GM12878 (cell line): ENCODE measurements around the gene GIPC3. TPM values are rescaled to one million over a fixed set of nuclear protein-coding genes. Genes with fewer than 3 reads are reported as not detected.
A peak's percentile ranks its signal among the peaks of the same experiment; 100 is the strongest.

ENCODE experiments used
- BCL11A ChIP-seq: IDR thresholded peaks from 2 replicates; pipeline ENCODE4 v1.6.1; 2011; ENCODE audit warnings: low read depth, low read length
- CBX5 ChIP-seq: sonication (generic); IDR thresholded peaks from 2 replicates; pipeline ENCODE4 v1.6.1; 2016; ENCODE audit warnings: low read depth, moderate library complexity, mild to moderate bottlenecking, inconsistent platforms
- CHD4 ChIP-seq: fragments of 200-600 bp; sonication (generic); IDR thresholded peaks from 2 replicates; pipeline ENCODE4 v1.6.1; 2016; ENCODE audit warnings: mild to moderate bottlenecking
- CREB1 ChIP-seq: IDR thresholded peaks from 2 replicates; pipeline ENCODE4 v1.6.1; 2012; ENCODE audit warnings: low read depth, mild to moderate bottlenecking, inconsistent platforms
- CTCF ChIP-seq, 3 experiments: IDR thresholded peaks in 2 of 3; conservative IDR thresholded peaks in 1 of 3; 2 replicates each; pipeline ENCODE4 v1.5.1; 2011; ENCODE audit warnings: low read depth in 3 of 3, low read length in 3 of 3, mild to moderate bottlenecking in 3 of 3, control low read depth in 2 of 3, moderate library complexity in 2 of 3, inconsistent platforms in 1 of 3, mixed read lengths in 1 of 3; ENCODE audit not compliant: control insufficient read depth in 2 of 3, insufficient read depth in 1 of 3; ENCODE audit errors: extremely low read depth in 1 of 3
- CUX1 ChIP-seq: IDR thresholded peaks from 2 replicates; pipeline ENCODE4 v1.6.1; 2012; ENCODE audit warnings: improper control_type of control experiment, low read depth, low read length; ENCODE audit not compliant: insufficient replicate concordance
- EED ChIP-seq: sonication (generic); IDR thresholded peaks from 2 replicates; pipeline ENCODE4 v1.6.1; 2016; ENCODE audit warnings: antibody characterized with exemption, low read depth
- EZH2 ChIP-seq: IDR thresholded peaks from 2 replicates; pipeline ENCODE4 v1.6.1; 2012; ENCODE audit warnings: low read depth, mild to moderate bottlenecking, control low read depth, inconsistent platforms, low read length, borderline replicate concordance; ENCODE audit not compliant: control insufficient read depth
- FOS ChIP-seq: IDR thresholded peaks from 3 replicates; pipeline ENCODE4 v1.6.1; 2011; ENCODE audit warnings: borderline replicate concordance; ENCODE audit not compliant: insufficient read length; ENCODE audit errors: extremely low read depth
- IKZF1 ChIP-seq: fragments of 450-650 bp; conservative IDR thresholded peaks from 2 replicates; pipeline ENCODE4 v1.6.1; 2017; ENCODE audit warnings: antibody characterized with exemption, mild to moderate bottlenecking
- KLF5 ChIP-seq: fragments of 450-650 bp; IDR thresholded peaks from 2 replicates; pipeline ENCODE4 v1.6.1; 2014; ENCODE audit warnings: mild to moderate bottlenecking; ENCODE audit not compliant: partially characterized antibody
- NFXL1 ChIP-seq: fragments of 450-650 bp; IDR thresholded peaks from 2 replicates; pipeline ENCODE4 v1.6.1; 2017; ENCODE audit warnings: antibody characterized with exemption, mild to moderate bottlenecking, borderline replicate concordance
- PML ChIP-seq: IDR thresholded peaks from 2 replicates; pipeline ENCODE4 v1.6.1; 2012; ENCODE audit warnings: low read length, inconsistent platforms
- RUNX3 ChIP-seq: IDR thresholded peaks from 2 replicates; pipeline ENCODE4 v1.6.1; 2012; ENCODE audit warnings: low read length, inconsistent platforms
- SUZ12 ChIP-seq: fragments of 200-600 bp; sonication (generic); IDR thresholded peaks from one replicate; pipeline ENCODE4 v1.6.1; 2018; ENCODE audit warnings: antibody characterized with exemption, mild to moderate bottlenecking; ENCODE audit not compliant: unreplicated experiment
- WRNIP1 ChIP-seq: IDR thresholded peaks from 2 replicates; pipeline ENCODE4 v1.6.1; 2011; ENCODE audit warnings: low read depth, low read length, improper control_type of control experiment, borderline replicate concordance
- ZNF274 ChIP-seq: IDR thresholded peaks from one replicate; pipeline ENCODE4 v1.8.0; 2011; ENCODE audit not compliant: insufficient read length, insufficient read depth
- ZNF592 ChIP-seq: fragments of 450-650 bp; IDR thresholded peaks from 2 replicates; pipeline ENCODE4 v1.6.1; 2017; ENCODE audit warnings: mild to moderate bottlenecking, moderate library complexity
- polyA plus RNA-seq, 11 experiments: library from polyadenylated mRNA; depleted of rRNA in 4 of 11; unstranded in 6 of 11; stranded (reverse) in 5 of 11; fragments of >200 nt; fragmentation: Nextera tagmentation in 4 of 11; fragmentation: Illumina TruSeq in 1 of 11; extraction: Ambion mirVana in 4 of 11; extraction: Trizol in 1 of 11; gene quantifications; 1 replicate in 1 of 11; 2 replicates in 10 of 11; pipeline versions ENCODE4 v1.2.1 to v1.2.3, GENCODE V29; 2011 to 2016; ENCODE audit warnings: inconsistent platforms in 2 of 11, missing spikeins in 2 of 11, low read depth in 1 of 11
- total RNA-seq, 4 experiments: library from RNA; depleted of rRNA in 3 of 4; stranded (reverse); fragments of >200 nt in 3 of 4; fragmentation: Illumina TruSeq in 1 of 4; extraction: Trizol in 1 of 4; gene quantifications; 2 replicates each; pipeline versions ENCODE4 v1.2.1 to v1.2.3, GENCODE V29; 2013 to 2021

Gene GIPC3
- total and polyA plus RNA-seq, 10 of the 15 experiments (the other 5 are each of a cell fraction or from before 2014, with no cell fraction given): not detected

GRCh38 chr19:3626473-3627350 is 41.4 kb downstream of the GIPC3 start, which contains the start of gene CACTIN (continued):
- no peak for TF ChIP-seq CUX1
- peak; percentile 67; the same call in 1 of the 2 replicates for TF ChIP-seq CREB1
- TF ChIP-seq WRNIP1: no peak
- TF ChIP-seq SUZ12: no peak
- TF ChIP-seq PML: peak; percentile 67; the same call in 1 of the 2 replicates
- TF ChIP-seq EED: 0 out of 2 replicates have a peak, but pooled peaks have one; percentile 42
- TF ChIP-seq RUNX3: peak; percentile 24; the same call in 1 of the 2 replicates
- no peak for TF ChIP-seq CHD4
- no peak for TF ChIP-seq CTCF (IDR thresholded peaks at IDR 0.05 in 2 of 3, conservative IDR thresholded peaks at IDR 0.05 in 1 of 3; ENCODE audit: control insufficient read depth in 2 of 3, extremely low read depth in 1 of 3, insufficient read depth in 1 of 3, low read depth in 3 of 3, low read length in 3 of 3)
- TF ChIP-seq BCL11A: no peak
- TF ChIP-seq NFXL1: no peak
- TF ChIP-seq CBX5: no peak
- TF ChIP-seq ZNF274: no peak
- TF ChIP-seq IKZF1: peak; percentile 98
- peak; percentile 7 for TF ChIP-seq FOS
- no peak for TF ChIP-seq EZH2
- TF ChIP-seq ZNF592: peak; percentile 98
- peak; percentile 93 for TF ChIP-seq KLF5
